Activated gamma-delta T cell treated with anti-CD3 and anti-CD28 coated beads, Interleukin-2, amount 50 U/mL, for 16 hours (primary cell): ENCODE measurements around the gene PITPNC1.

Experiments
- DNase-seq: peaks from one replicate; pipeline ENCODE4 v3.0.0-alpha.2; 2020; ENCODE audit warnings: low read depth

The PITPNC1 gene

GRCh38 chr17:67554634-67555033 lies 177.6 kb downstream of the PITPNC1 start:
- DNase-seq: no peak

GRCh38 chr17:67555855-67556254 lies 178.8 kb downstream of the PITPNC1 start:
- DNase-seq: no peak

GRCh38 chr17:67557052-67557845 lies 180.2 kb downstream of the PITPNC1 start:
- no peak for DNase-seq

- DNase-seq: no peak
Observed at GRCh38 chr17:67557921-67558320, 180.8 kb downstream of the PITPNC1 start.

- no peak for DNase-seq
Observed at GRCh38 chr17:67558740-67559380, 181.8 kb downstream of the PITPNC1 start.

GRCh38 chr17:67559381-67559966 lies 182.4 kb downstream of the PITPNC1 start:
- no peak for DNase-seq

GRCh38 chr17:67562005-67562404 lies 184.9 kb downstream of the PITPNC1 start:
- no peak for DNase-seq

GRCh38 chr17:67563692-67564228 lies 186.7 kb downstream of the PITPNC1 start:
- no peak for DNase-seq

GRCh38 chr17:67565068-67565467 lies 188.0 kb downstream of the PITPNC1 start:
- DNase-seq: no peak

- DNase-seq: no peak
Observed at GRCh38 chr17:67566656-67567055, 189.6 kb downstream of the PITPNC1 start.

GRCh38 chr17:67569015-67569451 lies 192.0 kb downstream of the PITPNC1 start:
- no peak for DNase-seq

GRCh38 chr17:67569873-67570272 lies 192.8 kb downstream of the PITPNC1 start:
- no peak for DNase-seq

- DNase-seq: no peak
Observed at GRCh38 chr17:67570797-67571196, 193.7 kb downstream of the PITPNC1 start.

- no peak for DNase-seq
Observed at GRCh38 chr17:67571478-67571877, 194.4 kb downstream of the PITPNC1 start.

GRCh38 chr17:67573987-67574657 lies 197.0 kb downstream of the PITPNC1 start:
- no peak for DNase-seq

GRCh38 chr17:67574658-67575293 lies 197.7 kb downstream of the PITPNC1 start:
- DNase-seq: no peak

GRCh38 chr17:67575325-67575724 lies 198.2 kb downstream of the PITPNC1 start:
- DNase-seq: no peak

- DNase-seq: no peak
Observed at GRCh38 chr17:67576471-67577115, 199.5 kb downstream of the PITPNC1 start.

GRCh38 chr17:67577429-67578141 lies 200.5 kb downstream of the PITPNC1 start:
- DNase-seq: no peak

- DNase-seq: no peak
Observed at GRCh38 chr17:67578142-67578457, 201.0 kb downstream of the PITPNC1 start.
